ENCODE results near the gene SLC17A2. TPM values are rescaled to one million over a fixed set of nuclear protein-coding genes. Genes with fewer than 3 reads are reported as not detected.

SLC17A2 gene
- total and polyA plus RNA-seq, 2 of the 13 experiments (the other 11 are each of a cell fraction or from before 2014, with no cell fraction given): 11.2 to 32.4 TPM

- TF ChIP-seq RNF219 (CRISPR knock-in tag; IDR thresholded peaks at IDR 0.05) (no peak), NFATC3 (CRISPR knock-in tag; IDR thresholded peaks at IDR 0.05) (no peak), MIXL1 (CRISPR knock-in tag; IDR thresholded peaks at IDR 0.05) (peak; percentile 74; the same call in 1 of the 2 replicates), LRRFIP1 (CRISPR knock-in tag; conservative IDR thresholded peaks at IDR 0.05) (no peak), TBP (CRISPR knock-in tag; IDR thresholded peaks at IDR 0.05) (no peak), HOXA7 (CRISPR knock-in tag; IDR thresholded peaks at IDR 0.05) (no peak), NCOA5 (CRISPR knock-in tag; IDR thresholded peaks at IDR 0.05) (no peak), CREBL2 (CRISPR knock-in tag; IDR thresholded peaks at IDR 0.05; ENCODE audit: borderline replicate concordance) (no peak), SRSF1 (optimal IDR thresholded peaks at IDR 0.05; ENCODE audit: low read depth, low read length) (no peak), PRDM15 (CRISPR knock-in tag; IDR thresholded peaks at IDR 0.05) (no peak), SSRP1 (CRISPR knock-in tag; IDR thresholded peaks at IDR 0.05) (0 out of 2 replicates have a peak, but pooled peaks have one; percentile 68), ZSCAN9 (CRISPR knock-in tag; IDR thresholded peaks at IDR 0.05; ENCODE audit: borderline replicate concordance) (no peak), PAX8 (CRISPR knock-in tag; IDR thresholded peaks at IDR 0.05; ENCODE audit: borderline replicate concordance) (no peak), ZNF674 (CRISPR knock-in tag; IDR thresholded peaks at IDR 0.05; ENCODE audit: low read depth) (no peak), SOX5 (CRISPR knock-in tag; IDR thresholded peaks at IDR 0.05; ENCODE audit: borderline replicate concordance) (peak; percentile 32; the same call in 1 of the 2 replicates)
Measured at GRCh38 chr6:25942561-25943147, 12.2 kb upstream of the SLC17A2 start (continued).
